GM11168 (cell line): ENCODE data around the gene C6orf58.
"Not testable (repeated sequence)": the region's sequence is repeated elsewhere in the genome, so short reads cannot be mapped to it uniquely, and the experiment has no call there.

Source experiments
- in situ Hi-C: fragments of 300-500 bp; cut with MboI; formaldehyde crosslinking; loops from one replicate; pipeline ENCODE4 v1.12.0; 2022; ENCODE audit warnings: low sequenced_read_pairs; ENCODE audit not compliant: unreplicated experiment

Gene C6orf58

DNA sequence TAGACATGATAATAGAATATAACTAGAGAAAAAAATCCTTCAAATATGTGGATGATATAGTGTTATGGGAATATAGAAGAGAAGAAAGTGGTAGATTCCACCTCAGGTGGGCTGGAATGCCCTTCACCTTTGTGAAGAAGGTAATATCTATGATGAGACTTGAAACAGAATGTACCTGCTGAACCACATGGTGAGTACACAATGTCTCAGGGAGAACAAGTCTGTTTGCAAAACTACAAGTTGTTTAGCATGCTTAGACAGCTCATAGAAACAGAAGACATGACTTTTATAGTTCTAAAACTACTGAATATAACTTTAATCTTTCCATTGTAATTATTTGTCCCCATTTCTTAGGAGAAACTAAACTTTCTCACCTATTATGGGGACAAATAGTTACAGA, 12.2 kb downstream of the C6orf58 start:
- in situ Hi-C loops: no loop called here

DNA sequence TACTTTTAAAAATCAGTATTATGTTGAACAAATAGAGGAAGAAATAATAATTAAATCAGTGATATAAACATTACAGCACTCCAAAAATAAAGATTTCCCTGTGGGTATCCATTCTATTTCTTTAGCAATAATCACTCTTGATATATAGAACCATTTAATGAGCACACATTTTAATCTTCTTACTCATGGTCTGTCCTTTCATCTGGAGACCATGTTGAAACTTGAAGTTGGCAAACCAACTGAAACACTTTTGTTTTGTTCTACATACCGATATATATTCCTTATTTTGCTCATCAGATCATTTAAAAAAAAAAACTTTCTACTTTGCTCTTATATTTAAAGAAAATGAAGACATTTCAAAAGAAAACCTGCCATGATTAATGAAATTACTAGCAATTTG, 13.4 kb downstream of the C6orf58 start:
- in situ Hi-C loops: no loop called here

DNA sequence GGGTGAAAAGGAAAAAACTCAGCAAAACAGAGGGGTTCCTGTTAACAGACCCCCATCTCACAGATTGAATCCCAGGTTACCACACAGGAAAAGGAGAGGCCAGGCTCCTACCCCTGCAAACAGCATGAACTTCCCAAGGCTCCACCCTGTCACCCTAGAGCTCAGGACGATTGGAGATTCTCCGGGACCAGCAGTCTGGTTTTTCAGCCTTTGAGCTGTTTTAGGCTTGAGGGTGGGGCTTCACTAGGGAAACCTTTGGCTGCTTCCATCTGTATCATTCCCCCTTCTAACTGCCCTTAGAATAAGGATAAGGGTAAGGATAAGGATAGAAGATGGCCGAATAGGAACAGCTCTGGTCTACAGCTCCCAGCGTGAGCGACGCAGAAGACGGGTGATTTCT, 16.0 kb downstream of the C6orf58 start:
- in situ Hi-C loops: no loop called here

DNA sequence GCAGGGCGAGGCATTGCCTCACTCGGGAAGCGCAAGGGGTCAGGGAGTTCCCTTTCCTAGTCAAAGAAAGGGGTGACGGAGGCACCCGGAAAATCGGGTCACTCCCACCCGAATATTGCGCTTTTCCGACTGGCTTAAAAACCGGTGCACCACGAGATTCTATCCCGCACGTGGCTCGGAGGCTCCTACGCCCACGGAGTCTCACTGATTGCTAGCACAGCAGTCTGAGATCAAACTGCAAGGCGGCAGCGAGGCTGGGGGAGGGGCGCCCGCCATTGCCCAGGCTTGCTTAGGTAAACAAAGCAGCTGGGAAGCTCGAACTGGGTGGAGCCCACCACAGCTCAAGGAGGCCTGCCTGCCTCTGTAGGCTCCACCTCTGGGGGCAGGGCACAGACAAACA, 16.5 kb downstream of the C6orf58 start:
- in situ Hi-C loops: not testable (repeated sequence)

DNA sequence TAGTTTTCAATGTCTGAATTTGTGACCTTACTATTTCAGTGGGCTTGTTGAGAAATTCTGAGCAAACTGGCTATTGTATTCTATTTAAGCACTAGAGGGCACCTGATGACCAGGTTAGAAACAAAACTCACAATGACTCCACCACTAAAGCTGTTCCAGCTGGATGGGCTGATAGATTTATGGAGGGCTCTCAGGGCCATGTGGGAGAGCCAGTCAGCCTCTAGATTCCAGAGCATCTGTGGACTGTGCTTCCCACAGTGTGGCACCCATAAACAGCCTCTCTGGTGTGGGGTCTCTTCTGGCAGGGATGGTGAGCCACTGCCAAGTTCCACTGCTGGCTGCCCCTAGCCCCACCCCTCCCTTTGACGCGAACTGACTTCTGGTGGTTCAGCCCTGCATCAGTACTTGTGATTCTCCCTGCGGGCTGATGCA, 29.2 kb downstream of the C6orf58 start:
- in situ Hi-C loops: no loop called here

DNA sequence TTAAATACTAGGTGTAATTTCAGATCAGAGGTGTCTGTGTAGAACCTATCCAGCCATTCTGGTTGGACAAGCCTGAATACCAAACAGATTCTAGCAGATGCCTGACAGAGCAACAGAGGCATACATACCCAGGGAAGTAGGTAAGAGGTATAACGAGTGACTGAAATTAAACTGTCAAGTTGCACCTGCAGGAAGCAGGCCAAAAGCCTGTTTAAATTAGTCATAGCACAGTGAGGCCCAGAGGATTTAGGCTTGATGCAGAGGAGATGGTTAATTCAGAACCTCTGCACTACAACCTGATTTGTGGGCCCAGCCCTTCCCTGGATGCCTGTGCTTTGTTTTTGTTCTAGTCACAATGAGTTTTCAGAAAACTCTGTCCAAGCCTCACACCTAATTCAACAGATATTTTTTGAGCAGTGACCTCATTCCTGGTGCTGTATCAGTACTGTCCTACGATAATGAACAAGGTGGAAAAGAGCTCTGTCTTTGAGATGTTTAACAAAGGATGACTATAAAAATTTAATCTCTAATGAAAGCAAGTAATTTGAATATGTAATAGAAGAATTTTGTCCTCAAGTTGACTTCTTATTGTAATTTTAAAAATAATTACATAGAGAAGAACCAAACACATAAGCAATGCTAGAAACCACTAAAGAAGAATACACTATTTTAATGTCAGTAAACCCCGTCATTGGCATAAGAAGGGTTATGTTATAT, 31.7 kb downstream of the C6orf58 start:
- in situ Hi-C loops: no loop called here

DNA sequence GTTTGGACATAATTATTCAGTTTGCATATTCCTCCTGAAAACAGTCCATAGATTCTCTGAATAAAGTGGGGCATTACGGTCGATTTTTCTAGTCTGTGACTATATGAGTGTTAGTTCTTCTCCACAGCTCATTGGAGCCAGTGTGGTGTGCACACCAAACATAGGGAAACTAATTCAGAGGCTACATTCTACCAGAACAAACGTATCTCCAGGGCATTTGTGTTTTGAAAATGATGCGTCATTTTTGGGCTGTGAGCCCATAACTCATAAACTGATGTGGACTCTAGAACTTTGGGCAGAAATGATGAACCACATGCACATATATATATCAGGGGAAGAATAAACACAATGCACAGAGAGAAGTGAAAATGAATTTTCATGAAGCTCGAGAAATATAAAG, 41.8 kb downstream of the C6orf58 start:
- in situ Hi-C loops: no loop called here

DNA sequence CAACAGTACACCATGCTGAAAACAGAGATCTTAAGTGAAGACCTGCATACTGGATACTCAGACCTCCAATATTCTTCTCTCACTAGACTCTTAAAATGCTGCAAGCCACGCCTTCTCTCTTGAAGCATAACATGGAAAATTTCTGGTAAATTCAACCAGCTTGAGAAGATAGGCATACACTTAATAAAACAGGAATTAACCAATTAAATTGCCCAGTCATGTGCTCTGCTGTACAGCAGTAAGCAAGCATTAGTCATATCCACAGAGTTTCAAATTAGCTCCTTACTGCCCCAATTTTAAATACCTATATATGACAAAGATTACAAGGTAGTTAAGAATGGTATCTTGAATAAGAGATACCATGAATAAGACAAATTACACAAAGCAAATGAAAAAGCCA, 53.8 kb downstream of the C6orf58 start:
- in situ Hi-C loops: no loop called here

DNA sequence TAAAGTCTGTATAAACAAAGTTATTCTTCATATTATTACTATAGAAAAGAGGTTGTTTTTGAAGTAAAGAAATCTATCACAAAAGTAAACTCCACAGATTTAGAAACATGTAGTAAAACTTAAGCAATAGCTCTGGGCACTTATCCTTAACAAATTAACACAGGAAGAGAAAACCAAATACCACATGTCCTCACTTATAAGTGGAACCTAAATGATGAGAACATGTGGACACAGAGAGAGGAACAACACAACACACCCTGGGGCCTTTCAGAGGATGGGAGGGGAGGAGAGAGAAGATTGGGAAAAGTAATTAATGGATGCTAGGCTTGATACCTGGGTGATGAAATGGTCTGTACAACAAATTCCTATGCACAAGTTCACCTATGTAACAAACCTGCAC, 57.2 kb downstream of the C6orf58 start:
- in situ Hi-C loops: no loop called here

DNA sequence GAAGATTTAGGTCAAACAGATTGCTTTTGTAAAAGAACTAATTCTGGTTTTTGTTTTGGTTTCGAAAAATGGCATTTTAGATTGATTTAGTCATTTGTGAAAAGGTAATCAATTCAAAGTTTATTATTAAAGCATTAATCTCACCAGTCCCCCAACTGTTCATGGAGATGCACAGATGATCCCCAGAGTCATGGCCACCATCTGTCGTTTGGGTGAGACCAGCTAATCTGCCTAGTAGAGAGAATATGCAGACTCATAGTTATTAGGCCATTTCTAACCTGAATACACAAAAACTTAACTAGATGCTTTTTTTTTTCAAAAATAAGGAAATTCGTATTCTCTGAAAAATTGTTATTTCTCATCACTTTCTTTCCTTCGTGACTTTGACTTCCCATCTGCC, 58.1 kb downstream of the C6orf58 start:
- in situ Hi-C loops: no loop called here

DNA sequence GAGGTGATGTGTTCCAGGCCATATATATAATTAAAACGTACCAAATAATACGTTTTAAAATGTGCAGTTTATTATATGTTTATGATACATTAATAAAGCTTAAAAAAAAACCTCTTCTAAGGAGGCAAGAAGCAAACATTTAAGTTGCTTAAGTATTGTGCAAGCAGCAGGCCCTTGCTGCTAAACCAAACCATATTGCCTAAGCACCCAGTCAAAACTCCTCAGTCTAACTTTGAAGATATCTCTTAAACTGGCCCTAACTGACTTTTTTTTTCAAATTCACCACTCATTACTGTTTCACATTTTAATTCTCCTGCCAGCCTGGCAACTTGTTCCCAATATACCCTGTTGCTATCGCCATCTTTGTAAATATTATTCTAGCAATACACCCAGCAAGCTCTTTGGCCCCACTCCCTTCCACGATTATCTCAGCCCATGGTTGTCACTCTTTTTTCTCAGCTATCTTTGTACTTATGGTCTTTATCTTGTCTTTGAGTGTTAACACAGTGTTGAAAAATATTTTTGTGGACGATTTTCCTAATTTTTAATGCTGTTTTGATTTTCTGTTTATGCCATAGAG, 60.9 kb downstream of the C6orf58 start:
- in situ Hi-C loops: no loop called here
